T-helper 2 cell treated with Interferon-gamma antibody and Interleukin-4, amounts not matched to agents 5 μg/mL and 100 μg/mL, for 36 hours (primary cell): ENCODE results near the gene SRCAP.

ENCODE experiments used
- DNase-seq: peaks from one replicate; pipeline ENCODE4 v3.0.0; 2021; ENCODE audit warnings: low spot score
- H3K27ac Mint-ChIP-seq: one replicate; pipeline ENCODE4 v1.8.0; 2021; ENCODE audit warnings: mild to moderate bottlenecking, mixed read lengths
- H3K27me3 Mint-ChIP-seq: one replicate; pipeline ENCODE4 v1.8.0; 2021; ENCODE audit warnings: low read depth, mixed read lengths
- H3K36me3 Mint-ChIP-seq: one replicate; pipeline ENCODE4 v1.8.0; 2021; ENCODE audit warnings: low read depth, mixed read lengths
- H3K4me1 Mint-ChIP-seq: one replicate; pipeline ENCODE4 v1.8.0; 2021; ENCODE audit warnings: low read depth, mixed read lengths
- H3K4me3 Mint-ChIP-seq: one replicate; pipeline ENCODE4 v1.8.0; 2022; ENCODE audit warnings: mild to moderate bottlenecking, moderate library complexity, mixed read lengths
- H3K9me3 Mint-ChIP-seq: one replicate; pipeline ENCODE4 v1.8.0; 2021; ENCODE audit warnings: mixed read lengths

The SRCAP gene

DNA sequence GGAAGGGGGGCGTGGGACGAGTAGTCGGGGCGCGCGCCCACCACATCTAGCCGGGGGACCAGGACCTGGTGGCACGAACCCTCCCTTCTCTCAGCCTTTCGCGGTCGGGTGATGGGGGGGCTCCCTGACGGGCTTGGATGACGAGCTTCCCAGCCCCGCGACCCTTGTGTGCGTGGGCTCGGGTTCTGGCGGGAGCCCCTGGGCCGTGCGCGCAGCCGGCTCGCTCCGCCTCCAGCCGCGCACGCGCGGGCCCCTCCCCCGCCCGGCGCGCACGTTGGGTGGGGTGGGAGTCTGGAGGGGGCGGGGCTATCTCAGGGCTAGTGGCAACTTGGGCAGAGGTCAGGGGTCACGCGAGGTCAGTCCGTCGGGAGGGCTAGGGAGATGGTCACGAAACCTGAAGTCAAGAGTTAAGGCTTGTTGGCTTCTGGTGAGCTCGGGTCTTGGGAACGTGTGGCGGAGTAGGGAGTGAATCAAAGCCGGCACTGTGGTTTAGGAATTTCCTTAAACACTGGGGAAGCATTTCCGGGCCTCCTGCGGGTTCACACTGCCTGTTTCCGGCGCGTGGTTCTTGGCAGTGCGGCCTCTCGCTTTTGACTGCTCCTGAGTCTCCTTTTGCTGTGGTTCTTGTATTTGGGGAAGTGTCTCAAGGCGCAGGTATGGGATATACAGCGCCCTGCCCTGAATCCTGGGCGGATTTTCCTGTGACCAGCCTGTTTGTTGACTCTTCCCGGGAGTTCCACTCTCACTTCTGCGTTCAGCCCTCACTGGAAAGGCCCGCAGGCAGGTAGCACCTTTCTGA lies at the start of gene SRCAP:
TSS of gene SRCAP (plus strand) at position 356 of the 799 bp plus-strand sequence. CDS start 1,654 bp downstream, outside the sequence.
- H3K4me3 Mint-ChIP-seq: peak within 1 kb of the TSS; percentile 99
- H3K9me3 Mint-ChIP-seq: no peaks in the 10 kb centered on the region
- H3K27ac Mint-ChIP-seq: peak within 1 kb of the TSS; percentile 100
- peak; percentile 88 for DNase-seq
- no peaks in the 10 kb centered on the region for H3K27me3 Mint-ChIP-seq
- H3K36me3 Mint-ChIP-seq: peaks cover 36% of the 10 kb centered on the region
- peaks cover 34% of the 10 kb centered on the region for H3K4me1 Mint-ChIP-seq

DNA sequence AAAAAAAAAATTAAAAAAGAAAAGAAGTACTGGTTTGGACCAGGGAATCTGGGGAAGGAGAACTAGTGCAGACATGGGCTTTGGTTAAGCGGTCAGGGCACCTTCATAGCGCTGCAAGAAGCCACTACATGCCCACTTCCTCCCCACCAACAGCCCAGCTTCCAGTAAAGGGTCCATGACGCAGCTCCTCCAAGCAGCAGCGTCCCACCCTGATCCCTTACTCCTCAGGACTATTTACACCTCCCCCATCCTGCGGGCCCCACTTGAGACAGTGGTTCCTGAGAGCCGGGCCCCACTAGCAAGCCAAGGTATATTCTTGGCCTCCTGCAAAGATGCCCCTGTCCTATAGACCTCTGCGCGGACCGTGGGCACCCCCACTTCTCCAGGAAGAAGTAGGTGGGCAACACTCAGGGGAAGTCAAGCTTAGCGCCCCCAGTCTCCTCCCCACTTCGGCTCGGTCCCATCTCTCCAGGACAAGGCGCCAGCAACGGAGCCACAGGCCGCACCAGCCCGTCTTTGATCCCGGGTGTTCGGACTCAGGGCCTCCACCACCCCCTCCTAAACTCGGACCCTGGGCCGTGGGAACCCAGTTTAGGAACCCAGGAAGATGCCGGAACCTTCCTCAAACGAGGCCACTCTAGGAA lies 49.1 kb upstream of the SRCAP start:
- Mint-ChIP-seq H3K9me3 (no peaks in the 10 kb centered on the region), H3K36me3 (peaks cover 25% of the 10 kb centered on the region)
- peak; percentile 19 for DNase-seq

GRCh38 chr16:30650369-30651123 lies 48.4 kb upstream of the SRCAP start, which contains the start of gene PRR14:
PRR14 (plus strand) TSS chr16:30650960; CDS start chr16:30651646, 686 bp downstream.
- H3K4me3 Mint-ChIP-seq: peak within 1 kb of the TSS; percentile 99

More for the DNA sequence above, 49.1 kb upstream of the SRCAP start:
- Mint-ChIP-seq H3K27me3 (peaks cover 2% of the 10 kb centered on the region), H3K4me3 (peak overlapping the region; percentile 99), H3K27ac (peak overlapping the region; percentile 99), H3K4me1 (peaks cover 31% of the 10 kb centered on the region)

DNA sequence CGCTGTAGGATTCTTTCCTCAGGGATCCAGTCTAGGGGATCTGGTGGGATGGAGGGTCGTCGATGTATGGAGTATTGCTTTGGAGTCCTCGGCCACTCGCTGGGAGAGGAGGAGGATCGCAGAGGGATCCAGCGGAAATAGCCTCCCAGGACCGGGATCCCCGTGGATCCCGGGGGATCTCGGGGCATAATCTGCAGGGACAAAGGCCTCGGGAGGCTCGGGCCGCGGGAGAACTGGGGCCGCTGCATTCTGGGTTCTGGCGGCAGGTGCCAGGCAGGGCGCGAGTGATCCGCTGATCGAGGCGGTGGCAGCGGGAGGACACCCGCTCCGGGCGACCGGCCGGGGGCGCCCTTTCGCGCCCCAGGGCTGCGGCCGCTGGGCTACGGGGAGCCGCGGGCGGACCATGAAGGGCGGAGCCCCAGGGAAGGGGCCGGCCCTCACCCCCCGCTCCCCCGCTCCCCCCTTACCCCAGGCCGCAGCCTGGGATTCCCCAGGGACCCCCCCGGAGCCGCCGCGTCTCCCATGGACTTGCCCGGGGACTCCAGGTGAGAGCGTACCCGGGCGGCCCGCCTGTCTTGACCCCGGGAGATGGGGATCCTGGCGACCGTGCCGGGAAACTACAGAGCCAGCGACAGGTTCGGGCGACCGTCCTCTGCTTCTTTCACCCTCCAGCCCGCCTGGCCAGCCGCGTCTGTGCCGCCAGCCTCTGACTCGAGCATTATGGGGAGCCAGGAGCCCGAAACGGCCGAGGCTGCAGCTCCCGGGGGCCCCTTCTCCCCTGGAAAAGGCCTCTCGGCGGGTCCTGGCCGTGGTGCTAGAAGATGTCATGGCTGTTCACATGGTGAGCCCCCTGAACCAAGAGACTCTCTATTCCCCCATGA lies 47.6 kb upstream of the SRCAP start:
- Mint-ChIP-seq H3K4me1 (peaks cover 34% of the 10 kb centered on the region), H3K9me3 (no peaks in the 10 kb centered on the region), H3K27me3 (peaks cover 2% of the 10 kb centered on the region), H3K27ac (peak overlapping the region; percentile 99), H3K36me3 (peaks cover 39% of the 10 kb centered on the region), H3K4me3 (peak overlapping the region; percentile 99)
- DNase-seq: peak; percentile 84

More at GRCh38 chr16:30650369-30651123, 48.4 kb upstream of the SRCAP start, which contains the start of gene PRR14:
- Mint-ChIP-seq H3K36me3 (peaks cover 31% of the 10 kb centered on the region), H3K27ac (peak within 1 kb of the TSS; percentile 99), H3K9me3 (no peaks in the 10 kb centered on the region), H3K27me3 (peaks cover 2% of the 10 kb centered on the region), H3K4me1 (peaks cover 31% of the 10 kb centered on the region)
- DNase-seq: peak; percentile 99

DNA sequence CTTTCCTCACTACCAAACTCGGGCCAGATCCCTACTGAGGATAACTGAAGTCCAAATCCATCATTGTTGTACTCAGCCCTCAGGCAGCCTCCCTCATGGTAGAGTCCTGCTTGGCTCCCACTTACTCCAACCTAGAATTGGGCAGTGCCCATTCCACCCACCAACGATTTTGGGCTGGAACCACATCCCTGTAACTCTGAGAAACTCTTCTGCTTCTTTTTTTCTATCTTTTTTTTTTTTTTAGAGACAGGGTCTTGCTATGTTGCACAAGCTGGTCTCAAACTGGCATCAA lies 47.0 kb upstream of the SRCAP start:
- peak overlapping the region; percentile 80 for H3K27ac Mint-ChIP-seq

GRCh38 chr16:30652718-30653117 lies 46.3 kb upstream of the SRCAP start:
- Mint-ChIP-seq H3K36me3 (peaks cover 44% of the 10 kb centered on the region), H3K4me1 (peaks cover 40% of the 10 kb centered on the region), H3K4me3 (peak overlapping the region; percentile 90), H3K27me3 (peaks cover 2% of the 10 kb centered on the region), H3K27ac (peak overlapping the region; percentile 80), H3K9me3 (no peaks in the 10 kb centered on the region)
- no peak for DNase-seq

More for the DNA sequence above, 47.0 kb upstream of the SRCAP start:
- H3K27me3 Mint-ChIP-seq: peaks cover 2% of the 10 kb centered on the region
- no peaks in the 10 kb centered on the region for H3K9me3 Mint-ChIP-seq
- no peak for DNase-seq
- peak overlapping the region; percentile 90 for H3K4me3 Mint-ChIP-seq
- H3K36me3 Mint-ChIP-seq: peaks cover 44% of the 10 kb centered on the region
- H3K4me1 Mint-ChIP-seq: peaks cover 35% of the 10 kb centered on the region

- H3K36me3 Mint-ChIP-seq: peaks cover 47% of the 10 kb centered on the region
These were observed 44.1 kb upstream of the SRCAP start for GRCh38 chr16:30654856-30655255.

DNA sequence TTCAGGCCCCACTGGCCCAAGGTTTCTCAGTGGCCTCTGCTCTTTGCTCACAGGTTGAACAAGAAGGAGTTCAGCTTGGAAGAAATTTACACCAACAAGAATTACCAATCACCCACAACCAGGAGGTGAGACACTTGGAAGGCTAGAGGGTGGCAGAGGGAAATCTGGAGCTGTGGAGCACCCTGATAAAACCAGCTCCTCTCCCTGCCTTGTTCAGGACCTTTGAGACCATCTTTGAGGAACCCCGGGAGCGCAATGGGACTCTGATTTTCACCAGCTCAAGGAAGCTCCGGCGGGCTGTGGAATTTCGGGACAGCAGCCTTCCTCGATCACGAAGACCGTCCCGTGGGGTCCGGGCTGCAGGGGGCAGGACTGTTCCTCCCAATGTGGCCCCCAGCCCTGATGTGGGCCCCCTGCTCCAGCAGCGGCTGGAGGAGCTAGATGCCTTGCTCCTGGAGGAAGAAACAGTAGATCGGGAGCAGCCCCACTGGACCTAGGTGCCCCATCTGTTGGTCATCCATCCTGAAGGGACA lies 43.1 kb upstream of the SRCAP start:
- Mint-ChIP-seq H3K36me3 (peaks cover 49% of the 10 kb centered on the region), H3K9me3 (no peaks in the 10 kb centered on the region), H3K4me3 (no peak overlapping the region), H3K27me3 (no peaks in the 10 kb centered on the region), H3K27ac (no peak overlapping the region), H3K4me1 (peaks cover 33% of the 10 kb centered on the region)
- no peak for DNase-seq

More at GRCh38 chr16:30654856-30655255, 44.1 kb upstream of the SRCAP start:
- peaks cover 2% of the 10 kb centered on the region for H3K27me3 Mint-ChIP-seq
- no peak overlapping the region for H3K27ac Mint-ChIP-seq
- H3K9me3 Mint-ChIP-seq: no peaks in the 10 kb centered on the region
- peaks cover 35% of the 10 kb centered on the region for H3K4me1 Mint-ChIP-seq
- DNase-seq: no peak
- no peak overlapping the region for H3K4me3 Mint-ChIP-seq

DNA sequence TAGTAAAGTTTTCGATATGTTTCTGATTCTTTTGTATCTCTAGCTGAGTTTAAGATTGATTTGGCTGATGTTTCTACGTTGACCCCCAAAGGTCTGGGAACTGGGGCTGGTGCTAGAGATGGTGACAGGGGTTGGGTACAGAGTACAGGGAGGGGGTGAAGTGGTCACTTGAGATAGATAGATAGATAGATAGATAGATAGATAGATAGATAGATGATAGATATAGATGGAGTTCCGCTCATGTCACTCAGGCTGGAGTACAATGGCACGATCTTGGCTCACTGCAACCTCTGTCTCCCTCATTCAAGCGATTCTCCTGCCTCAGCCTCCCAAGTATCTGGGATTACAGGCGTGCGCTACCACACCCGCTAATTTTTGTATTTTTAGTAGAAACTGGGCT lies 42.6 kb upstream of the SRCAP start:
- H3K4me3 Mint-ChIP-seq: no peak overlapping the region
- H3K4me1 Mint-ChIP-seq: peaks cover 34% of the 10 kb centered on the region
- H3K9me3 Mint-ChIP-seq: no peaks in the 10 kb centered on the region
- no peak for DNase-seq
- H3K27ac Mint-ChIP-seq: peak overlapping the region; percentile 72
- peaks cover 54% of the 10 kb centered on the region for H3K36me3 Mint-ChIP-seq
- no peaks in the 10 kb centered on the region for H3K27me3 Mint-ChIP-seq

DNA sequence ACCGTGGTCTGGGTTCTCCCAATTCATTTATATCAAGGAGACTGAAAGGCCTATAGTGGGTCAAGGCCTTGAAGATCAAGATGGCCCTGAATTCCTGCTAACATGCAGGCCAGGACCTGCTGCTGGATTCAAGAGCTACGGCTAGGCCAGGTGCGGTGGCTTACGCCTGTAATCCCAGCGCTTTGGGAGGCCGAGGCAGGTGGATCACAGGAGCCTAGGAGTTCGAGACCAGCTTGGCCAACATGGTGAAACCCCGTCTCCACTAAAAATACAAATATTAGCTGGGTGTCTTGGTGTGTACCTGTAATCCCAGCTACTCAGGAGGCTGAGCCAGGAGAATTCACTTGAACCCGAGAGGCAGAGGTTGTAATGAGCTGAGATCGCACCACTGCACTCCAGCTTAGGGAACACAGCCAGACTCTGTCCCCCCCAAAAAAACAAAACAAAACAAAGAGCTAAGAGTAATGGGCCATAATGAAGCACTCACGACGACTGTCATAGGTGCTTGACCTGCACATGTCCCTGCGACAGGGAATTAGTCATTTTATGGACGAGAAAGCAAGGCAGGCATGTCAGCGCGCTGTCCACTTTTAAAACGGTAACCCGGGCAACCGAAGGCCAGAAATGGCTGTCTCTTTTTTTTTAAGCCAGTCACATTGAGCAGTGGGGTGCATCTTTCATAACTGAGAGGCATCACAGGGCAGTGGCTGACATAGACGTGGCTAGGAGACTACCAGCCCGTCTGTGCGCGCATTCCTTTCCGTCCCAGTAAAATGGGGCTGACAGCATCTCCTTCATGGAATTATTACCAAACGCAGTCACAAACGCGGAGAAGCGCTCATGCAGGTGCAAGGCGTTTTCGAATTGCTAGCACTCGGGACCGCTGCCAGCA lies 41.8 kb upstream of the SRCAP start:
- Mint-ChIP-seq H3K36me3 (peaks cover 56% of the 10 kb centered on the region), H3K4me3 (peak overlapping the region; percentile 80), H3K9me3 (no peaks in the 10 kb centered on the region), H3K27me3 (no peaks in the 10 kb centered on the region), H3K27ac (peak overlapping the region; percentile 82), H3K4me1 (peaks cover 38% of the 10 kb centered on the region)
- DNase-seq: no peak

GRCh38 chr16:30657866-30658730 lies 40.9 kb upstream of the SRCAP start, which contains the start of gene FBRS:
FBRS (plus strand) TSS chr16:30658431; CDS start chr16:30659519, 1,088 bp downstream.
- peak within 1 kb of the TSS; percentile 100 for H3K27ac Mint-ChIP-seq
- peaks cover 31% of the 10 kb centered on the region for H3K4me1 Mint-ChIP-seq
- peak; percentile 100 for DNase-seq
- no peaks in the 10 kb centered on the region for H3K27me3 Mint-ChIP-seq
- no peaks in the 10 kb centered on the region for H3K9me3 Mint-ChIP-seq
- H3K36me3 Mint-ChIP-seq: peaks cover 55% of the 10 kb centered on the region
- peak within 1 kb of the TSS; percentile 98 for H3K4me3 Mint-ChIP-seq
